Measurements from ENCODE around the gene MARCHF9.
A peak's percentile ranks its signal among the peaks of the same experiment; 100 is the strongest.

The MARCHF9 gene

DNA sequence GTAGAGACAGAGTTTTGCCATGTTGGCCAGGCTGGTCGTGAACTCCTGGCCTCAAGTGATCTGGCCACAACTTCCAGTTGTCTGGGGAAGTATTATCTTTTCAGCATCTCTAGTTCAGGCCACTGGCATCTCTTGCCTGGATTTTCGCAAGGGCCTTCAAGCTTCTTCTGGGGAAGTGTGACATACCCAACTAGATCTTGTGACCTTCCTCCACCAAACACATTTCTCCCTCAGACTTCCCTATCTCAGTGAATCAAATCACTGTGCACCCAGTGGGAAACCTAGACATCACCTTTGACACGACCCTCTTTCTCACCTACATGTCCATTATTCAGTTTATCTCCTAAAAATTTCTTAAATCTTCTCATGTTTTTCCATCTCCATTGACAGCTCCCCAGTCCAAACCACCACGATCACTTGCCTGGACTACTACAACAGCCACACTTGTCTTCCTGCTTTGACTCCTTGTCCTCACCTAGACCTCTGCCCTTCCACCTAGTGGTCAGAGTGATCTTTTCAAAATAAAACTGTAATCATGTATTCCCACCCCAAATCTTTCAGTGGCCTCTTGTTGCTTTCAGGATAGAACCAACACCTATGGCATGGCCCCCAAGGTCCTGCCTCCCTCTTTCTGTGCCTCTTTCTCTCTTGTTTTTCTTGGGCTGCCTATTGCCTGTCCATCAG lies 20.8 kb downstream of the MARCHF9 start:
- Histone ChIP-seq H3K9me3 (ENCODE audit: control insufficient read depth, low read length) (no peaks in the 10 kb centered on the region), H3K4me1 (ENCODE audit: control insufficient read depth, insufficient read depth, low read length, poor library complexity, severe bottlenecking) (peaks cover 3% of the 10 kb centered on the region), H3K4me3 (ENCODE audit: extremely low read depth, insufficient read depth, low read length, poor library complexity, severe bottlenecking) (no peak overlapping the region), H3K27ac (ENCODE audit: low read depth, low read length, severe bottlenecking) (no peak overlapping the region), H3K36me3 (ENCODE audit: control insufficient read depth, insufficient read depth, low read length) (peaks cover 9% of the 10 kb centered on the region)
- 84 to 86% methylated on average over 3 to 4 of the region's 4 CpGs for WGBS, 2 experiments (ENCODE audit: insufficient coverage in 2 of 2)

DNA sequence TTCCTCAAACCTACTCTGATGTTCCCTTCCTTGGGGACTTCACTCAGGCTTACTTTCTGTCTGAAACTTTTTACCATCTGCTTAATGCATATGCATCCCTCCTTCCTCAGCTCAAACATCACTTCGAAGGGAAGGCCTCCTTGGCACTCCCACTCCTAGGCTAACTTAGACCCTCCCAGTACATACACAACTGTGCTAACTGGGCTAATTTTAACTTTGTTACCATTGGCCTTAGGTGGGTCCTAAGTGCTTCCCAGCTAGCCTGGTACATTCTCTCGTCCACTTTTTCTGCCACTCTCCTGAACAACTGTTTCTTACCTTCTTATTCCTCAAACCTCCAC lies 21.3 kb downstream of the MARCHF9 start:
- H3K36me3 ChIP-seq (ENCODE audit: control insufficient read depth, insufficient read depth, low read length), result peaks cover 6% of the 10 kb centered on the region
- no peaks in the 10 kb centered on the region for H3K9me3 ChIP-seq (ENCODE audit: control insufficient read depth, low read length)
- 85 to 100% methylated on average over 1 to 2 of the region's 2 CpGs for WGBS, 2 experiments (ENCODE audit: insufficient coverage in 2 of 2)
- no peak overlapping the region for H3K4me3 ChIP-seq (ENCODE audit: extremely low read depth, insufficient read depth, low read length, poor library complexity, severe bottlenecking)
- no peaks in the 10 kb centered on the region for H3K4me1 ChIP-seq (ENCODE audit: control insufficient read depth, insufficient read depth, low read length, poor library complexity, severe bottlenecking)
- no peak overlapping the region for H3K27ac ChIP-seq (ENCODE audit: low read depth, low read length, severe bottlenecking)

DNA sequence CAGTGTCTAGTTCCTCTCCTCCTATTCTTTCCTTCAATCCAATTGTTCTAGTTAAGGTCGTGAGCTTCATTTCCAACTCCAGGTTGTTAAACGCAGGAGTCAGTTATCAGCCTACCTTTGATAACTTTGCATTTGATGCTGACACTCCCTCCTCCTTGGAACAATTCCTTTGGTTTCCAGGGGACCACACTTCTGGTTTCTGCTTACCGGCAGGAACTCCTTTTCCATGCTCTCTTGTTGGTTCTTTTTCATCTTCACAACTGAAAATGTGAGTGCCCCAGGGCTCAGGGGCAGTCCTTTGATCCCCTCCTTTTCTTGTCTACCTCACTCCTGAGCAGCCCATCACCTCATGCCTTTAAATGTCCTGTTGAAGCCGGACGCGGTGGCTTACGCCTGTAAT lies 22.5 kb downstream of the MARCHF9 start:
- 87 to 97% methylated on average over 3 of the region's 7 CpGs for WGBS, 2 experiments (ENCODE audit: insufficient coverage in 2 of 2)
- H3K36me3 ChIP-seq (ENCODE audit: control insufficient read depth, insufficient read depth, low read length), result peaks cover 6% of the 10 kb centered on the region
- no peak overlapping the region for H3K27ac ChIP-seq (ENCODE audit: low read depth, low read length, severe bottlenecking)
- no peaks in the 10 kb centered on the region for H3K4me1 ChIP-seq (ENCODE audit: control insufficient read depth, insufficient read depth, low read length, poor library complexity, severe bottlenecking)
- no peaks in the 10 kb centered on the region for H3K9me3 ChIP-seq (ENCODE audit: control insufficient read depth, low read length)
- H3K4me3 ChIP-seq (ENCODE audit: extremely low read depth, insufficient read depth, low read length, poor library complexity, severe bottlenecking), result no peak overlapping the region

DNA sequence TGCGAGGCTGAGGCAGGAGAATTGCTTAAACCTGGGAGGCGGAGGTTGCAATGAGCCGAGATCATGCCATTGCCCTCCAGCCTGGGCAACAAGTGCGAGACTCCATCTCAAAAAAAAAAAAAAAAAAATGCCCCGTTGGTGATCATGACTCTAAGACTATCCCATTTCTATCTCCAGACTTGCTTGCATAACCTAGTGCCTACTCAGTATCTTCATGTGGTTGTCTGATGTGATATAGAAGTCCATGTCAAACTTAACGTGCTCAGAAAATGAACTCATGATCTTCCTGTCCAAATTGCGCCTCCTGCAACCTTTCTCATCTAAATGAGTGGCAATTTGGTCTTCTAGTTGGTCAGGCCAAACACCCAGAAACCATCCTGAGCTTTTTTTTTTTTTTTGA lies 23.0 kb downstream of the MARCHF9 start:
- 100% methylated on average over 6 of the region's 7 CpGs; no CpG with 5 or more reads in 1 of the 2 experiments for WGBS, 2 experiments (ENCODE audit: insufficient coverage in 2 of 2)

DNA sequence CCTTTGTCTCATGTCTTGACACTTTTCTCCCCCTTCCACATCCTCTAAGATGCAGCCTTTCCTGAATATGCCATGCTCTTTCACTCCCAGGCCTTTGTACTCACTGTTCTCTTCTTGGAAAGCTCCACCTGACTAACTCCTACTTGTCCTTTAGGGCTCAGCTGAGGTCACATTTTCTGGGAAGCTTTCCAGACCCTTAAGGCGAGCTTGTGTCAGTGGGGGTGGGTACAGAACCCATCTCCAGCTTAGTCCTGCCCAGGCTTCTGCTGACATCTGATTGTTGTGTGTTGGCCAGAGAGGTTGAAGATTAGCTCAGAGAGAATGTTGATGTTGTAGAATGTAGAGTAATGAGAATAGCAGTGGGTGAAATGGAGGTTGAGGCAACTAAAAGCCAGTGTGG lies 24.8 kb downstream of the MARCHF9 start:
- Histone ChIP-seq H3K4me1 (ENCODE audit: control insufficient read depth, insufficient read depth, low read length, poor library complexity, severe bottlenecking) (peaks cover 6% of the 10 kb centered on the region), H3K36me3 (ENCODE audit: control insufficient read depth, insufficient read depth, low read length) (peaks cover 16% of the 10 kb centered on the region), H3K4me3 (ENCODE audit: extremely low read depth, insufficient read depth, low read length, poor library complexity, severe bottlenecking) (no peak overlapping the region), H3K27ac (ENCODE audit: low read depth, low read length, severe bottlenecking) (no peak overlapping the region), H3K9me3 (ENCODE audit: control insufficient read depth, low read length) (no peaks in the 10 kb centered on the region)
- 88 to 100% methylated on average over 1 of the region's 1 CpG for WGBS, 2 experiments (ENCODE audit: insufficient coverage in 2 of 2)

More for the DNA sequence above, 23.0 kb downstream of the MARCHF9 start:
- H3K36me3 ChIP-seq (ENCODE audit: control insufficient read depth, insufficient read depth, low read length), result peaks cover 6% of the 10 kb centered on the region
- no peak overlapping the region for H3K27ac ChIP-seq (ENCODE audit: low read depth, low read length, severe bottlenecking)
- H3K4me3 ChIP-seq (ENCODE audit: extremely low read depth, insufficient read depth, low read length, poor library complexity, severe bottlenecking), result no peak overlapping the region
- H3K4me1 ChIP-seq (ENCODE audit: control insufficient read depth, insufficient read depth, low read length, poor library complexity, severe bottlenecking), result no peaks in the 10 kb centered on the region
- H3K9me3 ChIP-seq (ENCODE audit: control insufficient read depth, low read length), result no peaks in the 10 kb centered on the region

DNA sequence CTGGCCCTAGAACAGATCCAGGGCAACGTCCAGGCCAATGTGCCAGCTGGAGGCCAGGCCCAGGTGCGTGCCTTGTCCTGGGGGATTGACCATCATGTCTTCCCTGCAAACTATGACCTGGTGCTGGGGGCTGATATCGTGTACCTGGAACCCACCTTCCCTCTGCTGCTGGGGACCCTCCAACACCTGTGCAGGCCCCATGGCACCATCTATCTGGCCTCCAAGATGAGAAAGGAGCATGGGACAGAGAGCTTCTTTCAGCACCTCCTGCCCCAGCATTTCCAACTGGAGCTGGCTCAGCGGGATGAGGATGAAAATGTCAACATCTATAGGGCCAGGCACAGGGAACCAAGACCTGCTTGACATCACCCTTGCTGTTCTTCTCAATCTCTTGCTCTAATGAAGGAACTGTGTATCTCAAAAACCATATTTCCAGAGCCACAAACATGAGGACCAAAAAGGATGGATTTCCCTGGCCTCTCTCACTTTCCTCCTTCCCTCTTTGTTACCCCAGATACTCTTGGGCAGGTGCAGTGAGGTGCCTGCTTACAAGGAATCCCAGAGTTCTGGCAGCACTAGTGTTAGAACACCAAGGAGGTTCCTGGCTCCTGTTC lies 25.5 kb downstream of the MARCHF9 start:
- 81 to 100% methylated on average over 3 to 4 of the region's 4 CpGs for WGBS, 2 experiments (ENCODE audit: insufficient coverage in 2 of 2)
- no peaks in the 10 kb centered on the region for H3K9me3 ChIP-seq (ENCODE audit: control insufficient read depth, low read length)
- H3K36me3 ChIP-seq (ENCODE audit: control insufficient read depth, insufficient read depth, low read length), result peaks cover 22% of the 10 kb centered on the region
- H3K27ac ChIP-seq (ENCODE audit: low read depth, low read length, severe bottlenecking), result no peak overlapping the region
- peaks cover 6% of the 10 kb centered on the region for H3K4me1 ChIP-seq (ENCODE audit: control insufficient read depth, insufficient read depth, low read length, poor library complexity, severe bottlenecking)
- H3K4me3 ChIP-seq (ENCODE audit: extremely low read depth, insufficient read depth, low read length, poor library complexity, severe bottlenecking), result no peak overlapping the region

DNA sequence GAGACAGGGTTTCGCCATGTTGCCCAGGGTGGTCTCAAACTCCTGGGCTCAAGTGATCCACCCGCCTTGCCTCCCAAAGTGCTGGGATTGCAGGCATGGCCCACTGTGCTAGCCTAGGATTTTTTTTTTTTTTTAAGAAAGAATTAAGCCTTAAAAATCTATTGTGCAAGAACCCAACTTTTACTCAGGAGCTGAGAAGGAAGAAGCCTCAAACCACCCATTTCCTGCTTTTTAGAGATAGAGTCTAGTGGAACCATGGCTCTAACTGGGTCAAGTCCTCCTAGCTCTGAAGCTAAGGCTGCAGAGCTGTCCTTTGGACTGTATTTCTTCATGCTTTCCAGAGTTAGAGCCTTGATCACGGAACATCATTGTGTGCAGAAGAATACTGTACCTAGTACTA lies 26.3 kb downstream of the MARCHF9 start:
- Histone ChIP-seq H3K27ac (ENCODE audit: low read depth, low read length, severe bottlenecking) (no peak overlapping the region), H3K4me3 (ENCODE audit: extremely low read depth, insufficient read depth, low read length, poor library complexity, severe bottlenecking) (no peak overlapping the region), H3K9me3 (ENCODE audit: control insufficient read depth, low read length) (no peaks in the 10 kb centered on the region), H3K4me1 (ENCODE audit: control insufficient read depth, insufficient read depth, low read length, poor library complexity, severe bottlenecking) (peaks cover 6% of the 10 kb centered on the region), H3K36me3 (ENCODE audit: control insufficient read depth, insufficient read depth, low read length) (peaks cover 31% of the 10 kb centered on the region)
- WGBS, 2 experiments (ENCODE audit: insufficient coverage in 2 of 2), result 92 to 93% methylated on average over 2 of the region's 3 CpGs

DNA sequence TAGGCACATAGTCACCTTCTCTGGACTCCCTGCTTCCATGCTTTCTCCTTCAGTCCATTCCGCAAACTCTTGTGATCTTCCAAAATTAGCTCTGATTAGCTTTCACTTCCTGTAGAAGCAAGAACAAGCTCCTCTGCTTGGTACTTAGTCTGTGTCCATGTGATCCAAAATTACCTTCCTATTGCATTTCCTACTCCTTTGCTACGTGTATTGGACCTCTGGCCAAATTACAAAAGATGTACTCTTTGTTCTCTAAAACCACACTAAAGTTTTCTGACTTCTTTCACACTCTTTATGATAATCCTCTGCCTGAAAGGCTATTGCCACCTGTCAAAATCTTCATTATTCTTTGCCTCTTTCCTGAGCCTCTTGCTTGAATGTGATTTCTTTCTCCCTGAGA lies 26.9 kb downstream of the MARCHF9 start:
- H3K4me1 ChIP-seq (ENCODE audit: control insufficient read depth, insufficient read depth, low read length, poor library complexity, severe bottlenecking), result peaks cover 6% of the 10 kb centered on the region
- WGBS, 2 experiments (ENCODE audit: insufficient coverage in 2 of 2), result 65 to 73% methylated on average over 2 of the region's 2 CpGs
- peaks cover 36% of the 10 kb centered on the region for H3K36me3 ChIP-seq (ENCODE audit: control insufficient read depth, insufficient read depth, low read length)

DNA sequence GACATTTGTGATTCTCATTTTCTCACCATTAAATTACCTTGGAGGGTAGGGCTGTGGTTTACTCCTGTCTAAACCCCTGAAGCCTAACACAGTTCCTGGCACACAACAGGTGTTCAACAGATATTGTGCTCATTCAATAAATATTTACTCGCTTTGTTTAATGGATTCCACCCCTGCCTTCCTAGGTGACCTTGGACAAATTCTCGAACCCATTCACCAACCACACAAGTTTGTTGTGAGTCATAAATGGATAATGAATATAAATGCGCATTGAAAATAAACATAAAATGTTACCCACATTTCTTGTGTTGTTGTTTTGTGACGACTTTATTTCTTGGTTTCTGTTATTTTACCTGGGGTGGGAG lies 27.3 kb downstream of the MARCHF9 start:
- peak overlapping the region; percentile 99 for H3K4me3 ChIP-seq (ENCODE audit: extremely low read depth, insufficient read depth, low read length, poor library complexity, severe bottlenecking)
- H3K9me3 ChIP-seq (ENCODE audit: control insufficient read depth, low read length), result no peaks in the 10 kb centered on the region
- no peak overlapping the region for H3K27ac ChIP-seq (ENCODE audit: low read depth, low read length, severe bottlenecking)
- WGBS, 2 experiments (ENCODE audit: insufficient coverage in 2 of 2), result 14% methylated on average over 2 of the region's 4 CpGs; no CpG with 5 or more reads in 1 of the 2 experiments
- peaks cover 6% of the 10 kb centered on the region for H3K4me1 ChIP-seq (ENCODE audit: control insufficient read depth, insufficient read depth, low read length, poor library complexity, severe bottlenecking)
- H3K36me3 ChIP-seq (ENCODE audit: control insufficient read depth, insufficient read depth, low read length), result peaks cover 40% of the 10 kb centered on the region

More for the DNA sequence above, 26.9 kb downstream of the MARCHF9 start:
- H3K4me3 ChIP-seq (ENCODE audit: extremely low read depth, insufficient read depth, low read length, poor library complexity, severe bottlenecking), result no peak overlapping the region
- no peak overlapping the region for H3K27ac ChIP-seq (ENCODE audit: low read depth, low read length, severe bottlenecking)
- no peaks in the 10 kb centered on the region for H3K9me3 ChIP-seq (ENCODE audit: control insufficient read depth, low read length)

DNA sequence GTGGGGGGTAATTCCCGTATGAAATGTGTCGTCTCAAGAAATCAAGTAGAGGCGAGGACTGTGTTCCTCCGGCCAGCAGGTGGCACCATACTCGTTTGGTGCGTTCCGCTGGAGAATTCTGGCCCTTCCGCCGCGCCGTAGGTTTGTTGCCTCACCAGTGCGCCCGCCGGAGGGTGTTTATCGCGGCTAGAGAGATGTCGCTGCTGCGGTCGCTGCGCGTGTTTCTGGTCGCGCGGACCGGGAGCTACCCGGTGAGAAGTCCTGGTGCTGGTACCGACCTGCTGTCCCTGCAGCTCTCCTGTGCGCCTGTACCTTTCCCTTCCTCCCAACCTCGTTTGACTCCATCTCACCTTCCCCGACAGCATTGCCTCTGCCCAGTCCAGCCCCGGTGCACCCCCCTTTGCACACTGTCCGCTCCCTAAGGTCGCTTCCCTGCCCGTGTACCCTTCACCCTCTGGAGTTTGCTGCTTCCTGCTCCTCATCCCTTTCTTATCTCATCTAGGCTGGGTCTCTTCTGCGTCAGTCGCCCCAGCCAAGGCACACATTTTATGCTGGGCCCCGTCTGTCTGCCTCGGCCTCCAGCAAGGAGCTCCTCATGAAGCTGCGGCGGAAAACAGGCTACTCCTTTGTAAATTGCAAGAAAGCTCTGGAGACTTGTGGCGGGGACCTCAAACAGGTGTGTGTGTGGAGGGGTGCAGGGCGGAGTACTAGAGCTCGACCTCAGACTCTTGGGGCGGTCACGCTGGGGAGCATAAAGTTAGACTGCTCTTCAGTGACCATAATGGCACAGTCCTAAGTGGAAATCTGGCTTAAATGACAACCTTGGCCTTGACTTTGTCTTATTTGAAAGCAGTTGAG lies 27.9 kb downstream of the MARCHF9 start, which contains the start of gene TSFM:
TSS of gene TSFM (plus strand) at position 180 of the 858 bp plus-strand sequence. CDS start at position 195, 15 bp downstream.
- WGBS, 2 experiments (ENCODE audit: insufficient coverage in 2 of 2), result 1% methylated on average over 42 to 43 of the region's 45 CpGs
- peak within 1 kb of the TSS; percentile 99 for H3K4me3 ChIP-seq (ENCODE audit: extremely low read depth, insufficient read depth, low read length, poor library complexity, severe bottlenecking)
- H3K9me3 ChIP-seq (ENCODE audit: control insufficient read depth, low read length), result no peaks in the 10 kb centered on the region
- peaks cover 6% of the 10 kb centered on the region for H3K4me1 ChIP-seq (ENCODE audit: control insufficient read depth, insufficient read depth, low read length, poor library complexity, severe bottlenecking)
- H3K36me3 ChIP-seq (ENCODE audit: control insufficient read depth, insufficient read depth, low read length), result peaks cover 47% of the 10 kb centered on the region
- peak within 1 kb of the TSS; percentile 23 for H3K27ac ChIP-seq (ENCODE audit: low read depth, low read length, severe bottlenecking)

Data from mesodermal cell (in vitro differentiated cells).